ENCODE results near the gene NIM1K. TPM values are rescaled to one million over a fixed set of nuclear protein-coding genes. Genes with fewer than 3 reads are reported as not detected.

Gene NIM1K
- total RNA-seq, 1 donor from 2014 or later = not detected

- Histone ChIP-seq H3K27ac (no peak overlapping the region), H3K4me1 (no peaks in the 10 kb centered on the region), H3K4me3 (no peak overlapping the region), H3K36me3 (peaks cover 0 to 3% of the 10 kb centered on the region in 2 donors), H3K9me3 (no peaks in the 10 kb centered on the region), H3K27me3 (no peaks in the 10 kb centered on the region)
- no peak for DNase-seq (ENCODE audit: extremely low spot score in 2 of 2)
- TF ChIP-seq POLR2AphosphoS5 (IDR thresholded peaks at IDR 0.05; ENCODE audit: insufficient read depth in 1 of 2, low read depth in 1 of 2) (no peak), POLR2A (IDR thresholded peaks at IDR 0.05) (no peak)
- TF ChIP-seq, protein P1, sequence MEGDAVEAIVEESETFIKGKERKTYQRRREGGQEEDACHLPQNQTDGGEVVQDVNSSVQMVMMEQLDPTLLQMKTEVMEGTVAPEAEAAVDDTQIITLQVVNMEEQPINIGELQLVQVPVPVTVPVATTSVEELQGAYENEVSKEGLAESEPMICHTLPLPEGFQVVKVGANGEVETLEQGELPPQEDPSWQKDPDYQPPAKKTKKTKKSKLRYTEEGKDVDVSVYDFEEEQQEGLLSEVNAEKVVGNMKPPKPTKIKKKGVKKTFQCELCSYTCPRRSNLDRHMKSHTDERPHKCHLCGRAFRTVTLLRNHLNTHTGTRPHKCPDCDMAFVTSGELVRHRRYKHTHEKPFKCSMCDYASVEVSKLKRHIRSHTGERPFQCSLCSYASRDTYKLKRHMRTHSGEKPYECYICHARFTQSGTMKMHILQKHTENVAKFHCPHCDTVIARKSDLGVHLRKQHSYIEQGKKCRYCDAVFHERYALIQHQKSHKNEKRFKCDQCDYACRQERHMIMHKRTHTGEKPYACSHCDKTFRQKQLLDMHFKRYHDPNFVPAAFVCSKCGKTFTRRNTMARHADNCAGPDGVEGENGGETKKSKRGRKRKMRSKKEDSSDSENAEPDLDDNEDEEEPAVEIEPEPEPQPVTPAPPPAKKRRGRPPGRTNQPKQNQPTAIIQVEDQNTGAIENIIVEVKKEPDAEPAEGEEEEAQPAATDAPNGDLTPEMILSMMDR (IDR thresholded peaks at IDR 0.05) = no peak
- intact Hi-C loops (cut with DNase I) = no loop called here
Measured at GRCh38 chr5:43150075-43150474, 42.0 kb upstream of the NIM1K start.

DNA sequence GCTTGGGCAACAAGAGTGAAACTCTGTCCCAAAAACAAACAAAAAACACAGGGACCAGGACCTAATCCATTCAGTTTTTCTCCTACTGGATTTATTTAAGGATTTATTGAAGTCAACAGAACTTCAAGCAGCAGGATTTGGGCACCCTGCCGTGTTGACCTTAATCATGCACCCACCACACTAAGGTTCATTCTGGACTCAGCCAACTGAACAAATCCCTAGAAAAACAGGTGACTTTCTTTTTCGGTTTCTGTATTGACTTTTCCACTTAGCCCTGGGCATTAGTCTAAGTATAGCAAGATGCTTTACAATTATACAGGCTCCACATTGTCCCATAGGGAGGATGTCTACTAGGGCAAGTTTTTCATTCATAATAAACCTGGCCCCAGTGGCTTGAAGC, 41.3 kb upstream of the NIM1K start:
- no peaks in the 10 kb centered on the region for H3K4me1 ChIP-seq
- H3K9me3 ChIP-seq = no peaks in the 10 kb centered on the region
- H3K4me3 ChIP-seq = no peak overlapping the region
- intact Hi-C loops (cut with DNase I) = no loop called here
- peaks cover 0 to 3% of the 10 kb centered on the region in 2 donors for H3K36me3 ChIP-seq
- DNase-seq (ENCODE audit: extremely low spot score in 2 of 2) = no peak
- no peak overlapping the region for H3K27ac ChIP-seq
- no peaks in the 10 kb centered on the region for H3K27me3 ChIP-seq
- TF ChIP-seq POLR2AphosphoS5 (IDR thresholded peaks at IDR 0.05; ENCODE audit: insufficient read depth in 1 of 2, low read depth in 1 of 2) (no peak), POLR2A (IDR thresholded peaks at IDR 0.05) (no peak)
- TF ChIP-seq, protein P1 (IDR thresholded peaks at IDR 0.05) = no peak

- Histone ChIP-seq H3K27ac (no peak overlapping the region), H3K27me3 (no peaks in the 10 kb centered on the region), H3K4me3 (no peak overlapping the region), H3K4me1 (no peaks in the 10 kb centered on the region), H3K9me3 (no peaks in the 10 kb centered on the region), H3K36me3 (no peaks in the 10 kb centered on the region)
- intact Hi-C loops (cut with DNase I) = no loop called here
- DNase-seq (ENCODE audit: extremely low spot score in 2 of 2) = no peak
- TF ChIP-seq POLR2AphosphoS5 (IDR thresholded peaks at IDR 0.05; ENCODE audit: insufficient read depth in 1 of 2, low read depth in 1 of 2) (no peak), POLR2A (IDR thresholded peaks at IDR 0.05) (no peak)
- TF ChIP-seq, protein P1 (IDR thresholded peaks at IDR 0.05) = no peak
Measured at GRCh38 chr5:43152946-43153345, 39.1 kb upstream of the NIM1K start.

- H3K9me3 ChIP-seq = no peaks in the 10 kb centered on the region
- no peak overlapping the region for H3K4me3 ChIP-seq
- no peaks in the 10 kb centered on the region for H3K27me3 ChIP-seq
- intact Hi-C loops (cut with DNase I) = no loop called here
- no peak overlapping the region for H3K27ac ChIP-seq
- no peaks in the 10 kb centered on the region for H3K36me3 ChIP-seq
- H3K4me1 ChIP-seq = no peaks in the 10 kb centered on the region
- TF ChIP-seq, protein P1 (IDR thresholded peaks at IDR 0.05) = no peak
- TF ChIP-seq POLR2A (IDR thresholded peaks at IDR 0.05) (no peak), POLR2AphosphoS5 (IDR thresholded peaks at IDR 0.05; ENCODE audit: insufficient read depth in 1 of 2, low read depth in 1 of 2) (no peak)
- DNase-seq (ENCODE audit: extremely low spot score in 2 of 2) = no peak
Measured at GRCh38 chr5:43154469-43154868, 37.6 kb upstream of the NIM1K start.

GRCh38 chr5:43155394-43156096, 36.5 kb upstream of the NIM1K start:
- Histone ChIP-seq H3K27ac (no peak overlapping the region), H3K4me1 (no peaks in the 10 kb centered on the region), H3K4me3 (no peak overlapping the region), H3K9me3 (no peaks in the 10 kb centered on the region), H3K36me3 (no peaks in the 10 kb centered on the region), H3K27me3 (no peaks in the 10 kb centered on the region)
- TF ChIP-seq, protein P1 (IDR thresholded peaks at IDR 0.05) = no peak
- no peak for TF ChIP-seq POLR2A (IDR thresholded peaks at IDR 0.05)
- no peak for TF ChIP-seq POLR2AphosphoS5 (IDR thresholded peaks at IDR 0.05; ENCODE audit: insufficient read depth in 1 of 2, low read depth in 1 of 2)
- DNase-seq (ENCODE audit: extremely low spot score in 2 of 2) = no peak
- intact Hi-C loops (cut with DNase I) = no loop called here

All from vagina (tissue), 2 donors.